Upper lobe of left lung (tissue), 4 donors: ENCODE measurements around the gene IFNAR1.

Experiments used
- CTCF ChIP-seq, 6 experiments: fragments of 450-650 bp in 4 of 6; fragments of 200-600 bp in 2 of 6; sonication (generic) in 2 of 6; IDR thresholded peaks; one replicate each; pipeline ENCODE4 v1.5.1; 2016 to 2019; ENCODE audit warnings: antibody characterized with exemption in 6 of 6
- POLR2A ChIP-seq, 4 donors: fragments of 450-650 bp; IDR thresholded peaks; one replicate each; pipeline ENCODE4 v1.5.1; 2016 to 2017; ENCODE audit warnings: antibody characterized with exemption in 4 of 4, mild to moderate bottlenecking in 2 of 4

DNA sequence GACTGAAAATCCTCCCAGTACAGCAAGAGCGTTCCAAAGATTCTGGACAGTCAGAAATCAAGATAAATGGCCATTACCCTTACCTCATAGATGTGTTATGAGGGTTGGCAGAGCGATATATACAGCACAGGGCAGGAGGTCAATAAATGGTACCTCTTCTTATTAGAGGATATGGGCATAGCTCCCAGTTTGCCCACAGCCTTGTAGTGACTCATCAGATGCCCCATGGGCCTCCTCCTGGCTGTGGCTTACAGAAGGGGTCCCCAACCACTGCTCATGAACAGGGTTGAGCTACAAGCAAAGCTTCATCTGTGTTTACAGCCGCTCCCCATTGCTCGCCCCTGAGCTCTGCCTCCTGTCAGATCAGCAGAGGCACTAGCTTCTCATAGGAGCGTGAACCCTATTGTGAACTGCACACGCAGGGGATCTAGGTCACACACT is 71.1 kb downstream of the IFNAR1 start:
- no peak for TF ChIP-seq POLR2A (IDR thresholded peaks at IDR 0.05)
- TF ChIP-seq CTCF (IDR thresholded peaks at IDR 0.05), result no peak
